GM21619 (cell line): ENCODE results near the gene PKN3.

ENCODE experiments used
- ATAC-seq: cut with Tn5 transposase; IDR thresholded peaks from one replicate; pipeline ENCODE4 v1.9.1; 2021; ENCODE audit not compliant: unreplicated experiment

Gene PKN3

GRCh38 chr9:128735373-128735772 is 33.1 kb downstream of the PKN3 start:
- ATAC-seq, result no peak

GRCh38 chr9:128742401-128742800 is 40.1 kb downstream of the PKN3 start:
- no peak for ATAC-seq

DNA sequence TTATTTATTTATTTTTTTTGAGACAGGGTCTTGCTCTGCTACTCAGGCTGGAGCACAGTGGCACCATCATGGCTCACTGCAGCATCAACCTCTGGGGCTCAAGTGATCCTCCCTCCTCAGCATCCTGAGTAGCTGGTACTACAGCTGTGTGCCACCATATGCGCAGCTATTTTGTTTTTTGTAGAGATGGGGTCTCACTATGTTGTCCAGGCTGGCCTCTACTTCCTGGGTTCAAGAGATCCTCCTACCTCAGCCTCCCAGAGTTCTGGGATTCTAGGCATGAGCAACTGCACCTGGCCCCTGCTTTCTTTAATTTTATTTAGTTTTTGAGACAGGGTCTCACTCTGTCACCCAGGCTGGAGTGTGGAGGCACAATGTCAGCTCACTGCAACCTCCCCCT is 41.1 kb downstream of the PKN3 start:
- no peak for ATAC-seq

DNA sequence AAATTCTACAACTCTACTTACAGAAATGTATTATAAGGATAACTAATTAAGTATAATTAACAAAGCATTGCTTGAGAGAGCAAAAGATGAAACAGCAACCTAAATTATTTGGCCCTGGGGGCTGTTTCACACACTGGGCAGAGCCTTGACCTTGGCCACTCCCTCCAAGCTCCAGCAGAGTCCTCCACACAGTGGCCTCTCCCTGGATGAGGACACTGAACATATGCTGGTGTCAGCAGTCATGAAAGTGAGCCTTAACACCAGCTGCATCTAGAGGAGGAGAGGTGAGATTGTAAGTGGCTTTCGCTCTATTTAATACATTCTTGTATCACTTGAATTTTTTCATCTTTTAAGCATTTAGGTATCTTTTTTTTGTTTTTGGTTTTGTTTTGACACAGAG is 44.9 kb downstream of the PKN3 start:
- no peak for ATAC-seq

DNA sequence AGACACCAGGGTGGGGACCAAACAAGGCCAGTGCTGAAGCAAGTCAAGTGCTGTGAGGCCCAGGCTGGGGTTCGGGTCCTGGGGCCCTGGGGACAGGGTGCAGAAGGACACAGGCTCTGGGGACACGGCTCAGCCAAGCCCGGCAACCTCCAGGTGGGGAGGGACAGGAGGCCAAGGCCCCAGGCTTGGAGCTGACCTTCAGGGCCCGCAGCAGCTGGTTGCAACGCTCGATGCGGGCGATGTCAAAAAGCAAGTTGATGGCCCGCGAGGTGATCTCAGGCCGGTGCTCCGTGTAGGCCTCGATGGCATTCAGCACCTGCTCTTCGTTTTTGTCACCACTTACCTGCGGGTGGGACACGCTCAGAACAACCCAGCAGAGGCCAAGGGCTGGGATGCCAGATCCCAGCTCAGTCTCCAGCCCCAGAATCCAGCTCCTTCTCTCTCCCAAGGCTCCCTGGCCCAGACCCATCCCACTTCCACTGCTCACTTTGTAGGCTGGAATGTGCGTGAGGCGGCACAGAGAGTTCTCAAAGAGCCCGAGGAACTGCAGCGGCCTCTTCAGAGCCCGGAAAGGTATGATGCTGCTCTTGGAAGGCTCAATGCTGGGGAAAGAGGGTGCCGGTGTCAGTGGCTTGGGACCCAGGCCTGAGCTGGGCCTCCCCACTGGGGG is 48.8 kb downstream of the PKN3 start:
- ATAC-seq, result no peak

DNA sequence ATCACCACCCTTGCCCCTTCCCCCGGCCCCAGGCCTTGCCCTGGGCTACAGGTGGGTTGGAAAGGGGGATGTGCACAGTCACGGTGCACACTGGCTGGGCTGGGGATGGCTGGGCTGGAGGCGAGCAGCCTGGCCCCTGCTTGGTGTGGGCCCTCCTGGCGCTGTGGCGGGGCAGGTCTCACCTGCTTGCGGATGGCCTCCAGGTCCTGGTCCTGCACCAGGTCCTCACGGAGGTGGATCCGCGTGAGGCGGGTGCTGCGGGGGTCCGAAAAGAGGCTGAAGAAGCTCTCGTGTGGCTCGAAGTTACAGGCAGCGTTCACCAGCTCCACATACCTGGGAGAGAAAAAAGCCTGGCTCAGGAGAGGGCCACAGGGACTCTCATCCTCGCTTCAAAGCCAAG is 51.3 kb downstream of the PKN3 start:
- ATAC-seq, result no peak

- no peak for ATAC-seq
Measured at GRCh38 chr9:128757602-128758001, 55.3 kb downstream of the PKN3 start.

- no peak for ATAC-seq
Measured at GRCh38 chr9:128762671-128763449, 60.6 kb downstream of the PKN3 start.

DNA sequence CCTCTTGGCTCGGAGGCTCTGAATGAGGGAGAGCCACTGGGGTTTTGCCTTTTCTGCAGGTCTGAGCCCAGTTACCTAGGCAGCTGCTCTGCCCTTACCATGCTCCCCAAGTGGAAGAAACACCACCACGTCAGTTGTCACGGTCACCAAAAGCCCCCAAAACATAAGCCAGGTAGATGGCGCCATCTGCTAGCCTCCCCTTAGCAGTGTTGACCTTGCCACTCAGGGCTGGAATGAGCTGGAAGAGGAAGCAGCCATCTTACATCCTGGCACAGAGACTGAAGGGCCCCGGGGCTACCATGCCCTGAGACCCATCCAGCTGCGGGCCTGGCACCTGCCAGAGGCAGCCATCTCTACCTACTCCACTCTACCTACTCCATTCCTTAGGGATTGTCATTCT is 62.1 kb downstream of the PKN3 start:
- no peak for ATAC-seq

GRCh38 chr9:128765499-128765898 is 63.2 kb downstream of the PKN3 start:
- ATAC-seq, result no peak

- no peak for ATAC-seq
Measured at GRCh38 chr9:128768606-128769005, 66.3 kb downstream of the PKN3 start.
